Lower leg skin (tissue), 3 donors: ENCODE data around the gene AAR2.

Experiments
- POLR2A ChIP-seq, 2 donors: fragments of 450-650 bp; IDR thresholded peaks; one replicate each; pipeline ENCODE4 v1.6.1; 2016 to 2017; ENCODE audit warnings: antibody characterized with exemption in 2 of 2, mild to moderate bottlenecking in 1 of 2, moderate library complexity in 1 of 2
- TF ChIP-seq, protein P1 (sequence below), 3 donors: fragments of 450-650 bp; IDR thresholded peaks; one replicate each; pipeline ENCODE4 v1.5.1; 2016; ENCODE audit warnings: antibody characterized with exemption in 3 of 3, mild to moderate bottlenecking in 3 of 3, moderate library complexity in 2 of 3

DNA sequence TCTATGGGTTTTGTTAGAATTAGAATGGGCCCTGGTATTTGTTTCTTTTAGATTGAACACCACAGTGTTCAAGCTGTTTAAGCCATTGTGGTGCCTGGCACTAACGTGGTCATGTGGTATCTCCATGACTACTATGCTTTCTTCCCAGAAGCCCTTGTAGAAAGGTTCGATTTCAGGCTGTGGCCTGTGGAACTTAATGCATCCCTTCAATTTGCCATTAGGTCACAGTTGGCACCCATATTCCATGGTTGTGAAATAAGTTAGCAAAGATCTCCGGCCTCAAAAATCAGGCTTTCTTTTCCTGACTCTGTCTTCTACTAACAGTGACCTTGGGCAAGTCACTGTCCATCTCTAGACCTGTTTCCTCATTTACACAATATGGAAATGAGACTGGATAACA lies 31.3 kb upstream of the AAR2 start:
- TF ChIP-seq, protein P1, sequence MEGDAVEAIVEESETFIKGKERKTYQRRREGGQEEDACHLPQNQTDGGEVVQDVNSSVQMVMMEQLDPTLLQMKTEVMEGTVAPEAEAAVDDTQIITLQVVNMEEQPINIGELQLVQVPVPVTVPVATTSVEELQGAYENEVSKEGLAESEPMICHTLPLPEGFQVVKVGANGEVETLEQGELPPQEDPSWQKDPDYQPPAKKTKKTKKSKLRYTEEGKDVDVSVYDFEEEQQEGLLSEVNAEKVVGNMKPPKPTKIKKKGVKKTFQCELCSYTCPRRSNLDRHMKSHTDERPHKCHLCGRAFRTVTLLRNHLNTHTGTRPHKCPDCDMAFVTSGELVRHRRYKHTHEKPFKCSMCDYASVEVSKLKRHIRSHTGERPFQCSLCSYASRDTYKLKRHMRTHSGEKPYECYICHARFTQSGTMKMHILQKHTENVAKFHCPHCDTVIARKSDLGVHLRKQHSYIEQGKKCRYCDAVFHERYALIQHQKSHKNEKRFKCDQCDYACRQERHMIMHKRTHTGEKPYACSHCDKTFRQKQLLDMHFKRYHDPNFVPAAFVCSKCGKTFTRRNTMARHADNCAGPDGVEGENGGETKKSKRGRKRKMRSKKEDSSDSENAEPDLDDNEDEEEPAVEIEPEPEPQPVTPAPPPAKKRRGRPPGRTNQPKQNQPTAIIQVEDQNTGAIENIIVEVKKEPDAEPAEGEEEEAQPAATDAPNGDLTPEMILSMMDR (IDR thresholded peaks at IDR 0.05): no peak
- no peak for TF ChIP-seq POLR2A (IDR thresholded peaks at IDR 0.05)
